ENCODE measurements around the gene HP1BP3.

DNA sequence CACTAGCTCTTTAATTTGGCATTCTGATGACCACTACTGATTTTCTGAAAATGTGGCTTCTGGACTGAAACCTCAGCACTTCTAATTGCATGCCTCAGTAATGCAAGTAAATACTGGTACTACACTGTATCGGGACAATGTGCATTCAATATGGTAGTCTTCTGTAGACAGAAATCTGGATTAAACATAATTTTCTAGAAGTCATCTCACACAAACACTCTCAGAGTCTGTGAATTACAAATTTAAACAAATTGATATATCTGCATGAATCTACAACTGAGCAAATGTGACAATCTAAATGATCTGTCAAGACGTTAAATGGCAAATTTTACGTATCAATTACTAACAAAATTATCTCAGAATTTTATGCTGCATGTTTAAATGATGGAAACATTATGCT lies 23.7 kb downstream of the HP1BP3 start:
- TF ChIP-seq CTCF (IDR thresholded peaks at IDR 0.05 in 8 of 11, conservative IDR thresholded peaks at IDR 0.05 in 3 of 11) (no peak), POLR2A (IDR thresholded peaks at IDR 0.05) (no peak), POLR2AphosphoS5 (IDR thresholded peaks at IDR 0.05) (no peak)
